NB4 (cell line): ENCODE results near the gene OLA1.

Experiments used
- DNase-seq: peaks from one replicate; pipeline ENCODE4 v3.0.0; 2010; ENCODE audit warnings: low read depth
- H3K4me3 ChIP-seq: one replicate; pipeline ENCODE4 v1.5.1; 2011; ENCODE audit warnings: mild to moderate bottlenecking, low read depth, low read length, moderate library complexity
- CTCF ChIP-seq: IDR thresholded peaks from one replicate; pipeline ENCODE4 v1.5.1; 2012; ENCODE audit warnings: low read depth, low read length
- MAX ChIP-seq: IDR thresholded peaks from 2 replicates; pipeline ENCODE4 v1.6.1; 2011; ENCODE audit warnings: low read depth, low read length
- MYC ChIP-seq: IDR thresholded peaks from 2 replicates; pipeline ENCODE4 v1.6.1; 2011; ENCODE audit warnings: low read depth, low read length
- POLR2A ChIP-seq: IDR thresholded peaks from 2 replicates; pipeline ENCODE4 v1.6.1; 2011; ENCODE audit warnings: mild to moderate bottlenecking; ENCODE audit not compliant: insufficient read length; ENCODE audit errors: extremely low read depth

The OLA1 gene

GRCh38 chr2:174038462-174038861, 209.9 kb downstream of the OLA1 start:
- DNase-seq: peak; percentile 83
- H3K4me3 ChIP-seq: no peak overlapping the region
- TF ChIP-seq MYC (no peak), CTCF (no peak), MAX (no peak)

DNA sequence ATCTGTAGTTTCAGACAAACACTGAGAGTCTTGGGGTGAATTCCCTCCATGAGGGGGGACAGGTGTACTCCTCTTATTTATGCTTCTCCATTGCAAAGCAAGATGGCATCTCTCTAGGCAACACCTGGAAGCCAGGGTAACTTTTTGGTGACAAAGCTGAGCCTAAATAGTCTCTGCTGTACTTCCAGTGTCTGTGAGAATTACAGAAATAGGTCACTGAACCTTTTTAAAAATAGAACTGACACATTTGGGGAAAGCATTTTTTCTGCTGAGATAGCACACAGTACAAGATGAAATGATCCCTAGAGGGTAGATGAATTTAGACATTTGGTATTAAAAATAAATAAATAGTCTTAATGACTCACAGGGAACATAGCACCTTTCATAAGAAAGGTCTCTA, 211.5 kb downstream of the OLA1 start:
- TF ChIP-seq MAX (no peak), CTCF (no peak), MYC (no peak), POLR2A (no peak)
- no peak overlapping the region for H3K4me3 ChIP-seq
- no peak for DNase-seq

DNA sequence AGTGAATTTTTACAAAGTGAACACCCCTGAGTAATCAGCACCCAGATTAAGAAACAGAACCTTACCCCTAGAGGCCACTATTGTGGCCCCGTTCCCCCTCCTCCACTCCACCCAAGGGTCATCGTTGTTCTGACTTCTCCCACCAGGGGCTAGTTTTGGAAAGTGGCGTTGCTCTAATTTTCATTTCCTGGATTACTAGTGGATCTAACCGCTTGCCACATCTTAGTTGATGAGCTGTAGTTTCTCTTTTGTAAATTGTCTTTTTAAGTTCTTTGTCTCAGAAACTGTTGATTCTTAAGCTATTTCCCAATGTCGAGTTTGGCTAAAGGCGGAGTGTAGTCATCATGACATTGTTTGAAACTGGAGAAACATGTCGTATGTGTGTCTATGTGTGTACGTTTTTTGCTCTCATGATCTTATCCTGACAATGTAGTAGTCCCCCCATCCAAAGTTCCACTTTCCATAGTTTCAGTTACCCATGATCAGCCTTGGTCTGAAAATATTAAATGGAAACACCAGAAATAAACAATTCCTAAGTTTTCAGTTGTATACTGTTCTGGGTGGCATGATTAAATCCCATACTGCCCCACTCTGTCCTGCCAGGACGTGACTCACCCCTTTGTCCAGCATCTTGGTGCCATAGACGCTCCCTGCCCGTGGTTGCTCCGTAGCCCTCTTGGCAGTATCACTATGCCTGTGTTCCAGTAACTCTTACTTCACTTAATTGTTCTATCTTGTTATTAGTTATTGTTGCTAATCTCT, 212.2 kb downstream of the OLA1 start:
- H3K4me3 ChIP-seq: no peak overlapping the region
- TF ChIP-seq MYC (no peak), CTCF (peak; percentile 50)
- DNase-seq: peak; percentile 80

GRCh38 chr2:174035117-174035635, 213.2 kb downstream of the OLA1 start:
- no peak overlapping the region for H3K4me3 ChIP-seq
- TF ChIP-seq MYC (no peak), CTCF (no peak), MAX (no peak), POLR2A (no peak)
- DNase-seq: no peak

DNA sequence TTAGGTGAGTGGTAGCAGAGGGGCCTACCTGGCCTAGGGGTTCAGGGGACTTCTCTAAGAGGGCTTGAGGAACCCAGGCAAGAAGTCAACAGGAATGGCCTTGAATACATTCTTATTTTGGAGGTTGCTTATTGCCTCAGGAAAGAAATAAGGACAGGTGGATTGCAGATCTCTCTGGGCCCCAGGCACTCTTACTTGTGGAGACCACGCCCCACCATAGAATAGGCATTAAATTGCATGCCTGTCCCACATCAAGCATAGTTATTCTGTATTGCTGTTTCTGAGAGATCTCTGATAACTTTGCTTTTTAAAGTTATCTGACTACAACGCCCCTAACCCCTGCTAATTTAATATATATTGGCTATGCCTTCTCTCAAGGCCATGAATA, 215.2 kb downstream of the OLA1 start:
- DNase-seq: no peak
- H3K4me3 ChIP-seq: no peak overlapping the region
- TF ChIP-seq POLR2A (no peak), MAX (no peak), CTCF (no peak), MYC (no peak)
